Breast epithelium (tissue), 3 donors: ENCODE data around the gene EIF4ENIF1.
"Not testable (repeated sequence)": the region's sequence is repeated elsewhere in the genome, so short reads cannot be mapped to it uniquely, and the experiment has no call there.

ENCODE experiments used
- CTCF ChIP-seq, 3 donors: fragments of 450-650 bp; IDR thresholded peaks; one replicate each; pipeline ENCODE4 v1.5.1; 2016 to 2017; ENCODE audit warnings: antibody characterized with exemption in 3 of 3, mild to moderate bottlenecking in 3 of 3, moderate library complexity in 3 of 3
- POLR2A ChIP-seq: fragments of 450-650 bp; IDR thresholded peaks from one replicate; pipeline ENCODE4 v1.6.1; 2016; ENCODE audit warnings: antibody characterized with exemption, mild to moderate bottlenecking, moderate library complexity
- POLR2AphosphoS5 ChIP-seq, 3 donors: sonication (generic); formaldehyde crosslinking; IDR thresholded peaks; one replicate each; pipeline ENCODE4 v1.6.1; 2017; ENCODE audit warnings: antibody characterized with exemption in 3 of 3

- not testable (repeated sequence) for TF ChIP-seq CTCF (IDR thresholded peaks at IDR 0.05); POLR2A; POLR2AphosphoS5 (IDR thresholded peaks at IDR 0.05)
These were observed 17.9 kb upstream of the EIF4ENIF1 start for GRCh38 chr22:31507517-31507916.
